Inferior parietal cortex (tissue), 1 donor: Measurements from ENCODE around the gene RERE.
A peak's percentile ranks its signal among the peaks of the same experiment; 100 is the strongest.

Source experiments
- DNase-seq: peaks from one replicate; pipeline ENCODE4 v3.0.0-alpha.2; 2016; ENCODE audit errors: extremely low spot score

The RERE gene

GRCh38 chr1:8689431-8690252, 127.8 kb downstream of the RERE start:
- no peak for DNase-seq

- no peak for DNase-seq
These were observed 129.9 kb downstream of the RERE start for GRCh38 chr1:8687538-8687937.

DNA sequence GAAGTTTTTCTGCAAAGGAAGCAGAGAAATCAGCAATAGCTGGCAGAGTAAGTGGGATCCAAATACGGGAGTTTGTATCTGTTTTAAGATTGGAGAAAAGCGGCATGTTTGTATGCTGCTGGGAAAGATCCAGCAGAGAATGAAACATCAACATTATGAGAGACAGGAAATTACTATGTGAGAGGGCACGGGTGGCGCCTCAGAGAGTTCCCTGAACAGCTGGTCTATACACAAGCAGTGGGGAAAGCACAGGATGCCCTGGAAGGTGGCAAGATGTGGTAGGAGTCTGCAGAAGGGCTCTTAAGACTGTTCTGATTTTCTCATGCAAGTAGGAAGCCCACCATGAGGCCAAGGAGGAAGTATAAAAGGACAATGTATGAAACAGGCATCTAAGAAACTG, 130.4 kb downstream of the RERE start:
- no peak for DNase-seq

- no peak for DNase-seq
These were observed 132.0 kb downstream of the RERE start for GRCh38 chr1:8685463-8685862.

- DNase-seq: no peak
These were observed 132.8 kb downstream of the RERE start for GRCh38 chr1:8684590-8684989.

DNA sequence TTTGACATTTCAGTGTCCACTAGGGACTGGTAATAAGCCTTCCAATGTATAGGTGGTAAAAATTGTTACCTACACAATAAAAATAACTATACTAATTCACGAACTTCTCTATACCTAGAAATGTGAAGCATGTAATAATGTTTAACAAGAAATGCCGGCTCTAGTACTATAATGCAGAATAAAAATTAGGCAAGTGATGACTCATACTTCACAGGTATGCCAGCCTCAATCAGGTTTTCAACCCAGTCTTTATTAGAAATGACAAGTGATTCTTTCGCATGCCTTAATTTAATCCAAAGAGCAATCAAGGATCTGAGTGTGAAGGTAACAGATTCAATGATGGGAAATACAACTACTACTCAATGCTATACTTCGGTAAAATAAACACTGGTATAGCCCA, 134.9 kb downstream of the RERE start:
- DNase-seq: no peak

DNA sequence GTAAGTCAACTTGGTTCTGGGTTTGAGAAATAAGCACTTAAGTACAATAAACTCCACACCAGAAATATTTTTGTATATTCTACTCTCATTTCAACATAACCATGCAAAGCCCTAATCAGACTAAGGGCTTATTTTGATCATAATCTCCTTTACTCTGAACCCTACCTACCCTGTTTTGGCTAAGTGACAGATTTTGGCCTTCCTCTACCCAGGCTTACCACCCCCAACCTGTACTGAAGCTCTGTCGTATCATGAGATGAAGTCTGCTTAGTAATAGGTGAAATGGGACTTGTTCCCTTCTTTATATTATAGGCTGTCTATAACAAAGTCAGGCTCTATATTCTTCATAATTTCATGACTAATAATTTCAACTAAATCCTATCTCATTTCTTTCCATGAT, 135.5 kb downstream of the RERE start:
- no peak for DNase-seq

GRCh38 chr1:8680664-8681650, 136.5 kb downstream of the RERE start:
- DNase-seq: no peak

GRCh38 chr1:8679929-8680663, 137.3 kb downstream of the RERE start:
- DNase-seq: no peak

- DNase-seq: no peak
These were observed 138.0 kb downstream of the RERE start for GRCh38 chr1:8679395-8679800.

DNA sequence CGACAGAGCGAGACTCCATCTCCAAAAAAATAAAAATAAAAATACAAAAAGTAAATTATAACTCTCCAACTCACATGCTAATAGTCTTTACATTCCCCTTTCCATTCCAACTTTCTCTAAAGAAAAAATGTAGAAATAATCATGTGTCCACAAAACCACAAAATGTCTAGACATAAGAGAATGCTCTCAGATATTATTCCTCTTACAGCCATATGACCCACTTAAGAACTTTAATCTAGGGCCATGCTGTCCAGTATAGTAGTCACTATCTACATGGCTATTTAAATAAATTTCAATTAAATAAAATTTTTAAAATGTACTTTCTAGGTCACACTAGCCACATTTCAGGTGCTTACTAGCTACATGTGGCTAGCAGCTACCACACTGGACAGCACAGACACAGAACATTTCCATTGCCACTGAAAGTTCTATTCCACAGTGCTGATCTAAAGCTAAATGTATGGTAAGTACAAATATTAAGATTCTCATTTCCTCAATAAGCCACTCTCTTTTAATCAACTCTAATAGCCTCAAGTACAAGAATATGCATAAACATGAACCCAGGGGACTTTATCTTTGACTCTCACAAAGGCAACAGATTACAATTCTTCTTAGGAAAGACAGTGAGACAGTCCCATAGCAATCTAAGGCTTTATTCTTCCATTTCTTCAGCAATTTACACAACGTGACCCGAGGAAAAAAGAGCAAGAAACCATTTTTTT, 138.6 kb downstream of the RERE start:
- DNase-seq: no peak

- DNase-seq: no peak
These were observed 139.7 kb downstream of the RERE start for GRCh38 chr1:8677782-8678181.

DNA sequence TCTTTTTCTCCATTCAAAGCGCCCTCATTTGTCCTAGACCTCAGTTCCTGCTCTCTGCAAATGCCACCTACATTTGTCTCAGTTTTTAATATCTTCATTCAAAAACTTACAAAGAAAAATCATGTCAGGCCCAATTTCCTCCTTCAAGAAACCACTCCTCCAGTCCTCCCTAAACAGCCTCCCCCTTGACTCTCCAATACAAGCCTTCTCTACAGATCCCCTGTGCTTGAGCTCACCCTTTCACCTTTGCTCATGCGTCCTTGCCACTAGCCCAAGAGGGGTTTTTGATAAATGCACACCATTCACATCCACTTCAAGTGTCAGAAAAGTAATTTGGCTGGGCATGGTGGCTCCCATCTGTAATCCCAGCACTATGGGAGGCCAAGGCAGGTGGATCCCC, 140.6 kb downstream of the RERE start:
- no peak for DNase-seq

DNA sequence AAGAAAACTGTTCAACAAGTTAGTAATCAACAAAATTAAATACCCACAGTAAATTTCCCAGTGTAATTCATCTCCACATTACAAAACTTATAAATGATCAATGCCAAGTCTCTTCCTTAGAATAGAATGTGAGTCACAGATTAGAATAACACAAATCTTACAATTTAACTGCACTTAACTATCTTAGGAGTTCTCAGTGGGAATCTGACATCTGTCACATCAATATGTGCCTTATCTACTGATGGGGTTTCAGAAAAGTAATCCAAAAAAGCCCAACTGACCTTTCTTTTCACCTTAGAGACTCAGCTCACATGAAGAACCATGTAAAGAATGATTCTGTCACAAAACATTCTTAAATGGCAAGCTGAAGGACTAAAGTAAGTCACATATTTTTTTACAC, 141.4 kb downstream of the RERE start:
- no peak for DNase-seq

GRCh38 chr1:8674912-8675311, 142.5 kb downstream of the RERE start:
- DNase-seq: no peak

GRCh38 chr1:8674481-8674880, 143.0 kb downstream of the RERE start:
- no peak for DNase-seq

DNA sequence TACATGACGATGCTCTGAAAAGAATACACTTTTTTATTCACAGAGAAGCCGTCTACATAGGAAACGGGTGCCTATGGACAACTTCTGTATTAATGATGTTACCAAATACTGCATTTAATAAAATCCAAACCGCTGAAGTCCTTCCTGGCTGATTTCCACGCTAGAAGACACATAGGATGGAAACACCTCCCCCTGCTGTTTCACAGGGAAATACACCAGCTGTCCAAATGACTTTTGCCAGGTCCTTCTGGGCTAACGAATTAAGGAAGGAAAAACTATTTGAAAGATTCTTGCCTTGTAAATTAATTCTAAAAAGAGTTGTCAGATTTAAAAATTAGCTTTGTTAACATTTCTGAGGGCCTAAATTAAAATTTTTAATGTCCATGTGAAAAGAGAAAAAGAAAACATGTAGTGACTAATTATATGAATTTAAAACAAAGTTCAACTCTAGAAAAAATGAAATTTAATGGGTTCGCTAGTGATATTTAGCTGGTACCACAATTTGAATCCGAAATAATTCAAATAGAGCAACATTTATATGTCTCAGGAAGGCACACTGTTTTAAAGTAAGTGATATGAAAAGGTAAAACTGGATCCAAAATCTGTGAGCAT, 146.0 kb downstream of the RERE start:
- peak; percentile 81 for DNase-seq

GRCh38 chr1:8670371-8670818, 147.0 kb downstream of the RERE start:
- DNase-seq: no peak

DNA sequence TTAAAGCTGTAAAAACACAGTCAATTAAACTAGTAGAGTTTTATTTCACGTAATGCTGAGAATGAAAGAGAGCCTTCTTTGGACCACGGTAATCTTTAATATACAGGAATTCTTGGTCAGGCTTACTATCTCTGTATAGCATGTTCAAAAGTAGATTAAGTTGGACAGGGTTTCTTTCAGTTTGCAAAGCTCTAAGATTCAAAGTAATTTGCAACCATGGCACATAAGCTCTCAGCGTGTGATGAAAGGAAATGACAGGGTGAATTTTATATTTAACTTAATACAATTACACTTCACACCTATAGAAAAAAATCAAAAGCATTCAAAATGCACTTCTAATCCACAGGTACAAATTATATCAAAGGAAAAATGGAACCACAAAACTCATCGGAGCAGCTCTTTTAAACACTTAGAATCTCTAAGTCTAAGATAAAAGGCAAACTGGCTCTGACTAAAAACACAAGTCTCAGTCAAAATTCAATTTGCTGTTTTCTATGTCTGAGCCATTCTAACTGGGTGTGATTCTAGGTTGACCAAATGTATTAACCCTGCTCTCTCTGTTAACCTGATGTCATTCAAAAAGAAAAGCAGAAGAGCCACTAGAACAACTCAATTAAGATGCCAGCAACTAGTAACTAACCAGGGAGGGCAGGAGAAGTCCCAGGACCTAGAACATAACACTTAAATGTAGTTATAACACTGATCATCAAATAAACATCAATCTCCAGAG, 147.7 kb downstream of the RERE start:
- DNase-seq: no peak
